IMR-90 (cell line): Measurements from ENCODE around the gene S1PR5. TPM values are rescaled to one million over a fixed set of nuclear protein-coding genes. Genes with fewer than 3 reads are reported as not detected.

Experiments used
- ATAC-seq: fragments of 200-7000 bp; cut with Tn5 transposase; 2 replicates; pipeline ENCODE4 v1.9.1; 2020; ENCODE audit warnings: low read depth, mild to moderate bottlenecking, moderate library complexity
- BruUV-seq: library from RNA; stranded (reverse); fragments of 400-500 nt; replicated peaks from 2 replicates; lab custom pipeline; 2021; lab: Mats Ljungman, UMichigan
- CTCF ChIA-PET: fragments of 300-600 bp; formaldehyde crosslinking; extraction: SDS; loops from one replicate; lab custom pipeline; 2021; ENCODE audit warnings: antibody characterized with exemption; lab: Yijun Ruan, JAX
- POLR2A ChIA-PET: fragments of 300-600 bp; sonication (Branson Sonifier 250); formaldehyde crosslinking; loops from one replicate; lab custom pipeline; 2022; ENCODE audit warnings: antibody characterized with exemption; ENCODE audit not compliant: unreplicated experiment; lab: Charles Lee
- DNase-seq: peaks from one replicate; pipeline ENCODE4 v3.0.0; 2013
- H2AFZ ChIP-seq: replicated peaks from 2 replicates; pipeline ENCODE3; 2013; ENCODE audit warnings: low read length, mild to moderate bottlenecking; ENCODE audit not compliant: poor library complexity
- H2AK5ac ChIP-seq: 2 replicates; pipeline ENCODE4 v1.6.1; 2013; ENCODE audit warnings: low read depth, low read length, inconsistent platforms
- H2AK9ac ChIP-seq: replicated peaks from 2 replicates; pipeline ENCODE3; 2013; ENCODE audit warnings: mild to moderate bottlenecking, low read depth, low read length, moderate library complexity; ENCODE audit not compliant: poor library complexity
- H2BK120ac ChIP-seq: 2 replicates; pipeline ENCODE4 v1.6.1; 2013; ENCODE audit warnings: low read depth, low read length, inconsistent platforms
- H2BK15ac ChIP-seq: 3 replicates; pipeline ENCODE4 v1.6.1; 2013; ENCODE audit warnings: low read depth, low read length, inconsistent platforms
- H2BK20ac ChIP-seq: 2 replicates; pipeline ENCODE4 v1.6.1; 2013; ENCODE audit warnings: low read depth, mild to moderate bottlenecking, inconsistent platforms, low read length, moderate library complexity
- H2BK5ac ChIP-seq: 2 replicates; pipeline ENCODE4 v1.6.1; 2013; ENCODE audit warnings: mild to moderate bottlenecking, low read depth, low read length, inconsistent platforms; ENCODE audit not compliant: poor library complexity, severe bottlenecking
- H3K14ac ChIP-seq: replicated peaks from 2 replicates; pipeline ENCODE4 v1.6.1; 2013; ENCODE audit warnings: low read depth, low read length, inconsistent platforms
- H3K18ac ChIP-seq: 2 replicates; pipeline ENCODE4 v1.6.1; 2013; ENCODE audit warnings: low read depth, low read length, control low read depth
- H3K23ac ChIP-seq: 2 replicates; pipeline ENCODE4 v1.6.1; 2013; ENCODE audit warnings: low read depth, low read length, inconsistent platforms
- H3K27ac ChIP-seq: 2 replicates; pipeline ENCODE4 v1.5.1; 2013; ENCODE audit warnings: mild to moderate bottlenecking, control low read depth, low read length; ENCODE audit not compliant: insufficient read depth
- H3K27me3 ChIP-seq: 2 replicates; pipeline ENCODE4 v1.6.1; 2013; ENCODE audit warnings: low read length; ENCODE audit not compliant: control insufficient read depth, insufficient read depth
- H3K36me3 ChIP-seq: 2 replicates; pipeline ENCODE4 v1.6.1; 2013; ENCODE audit warnings: low read length, mixed read lengths; ENCODE audit not compliant: control insufficient read depth, insufficient read depth
- H3K4ac ChIP-seq: 2 replicates; pipeline ENCODE4 v1.6.1; 2013; ENCODE audit warnings: low read depth, low read length, inconsistent platforms
- H3K4me1 ChIP-seq: 2 replicates; pipeline ENCODE4 v1.6.1; 2013; ENCODE audit warnings: low read length, mixed read lengths; ENCODE audit not compliant: control insufficient read depth, insufficient read depth
- H3K4me2 ChIP-seq: 2 replicates; pipeline ENCODE4 v1.6.1; 2013; ENCODE audit warnings: low read depth, mild to moderate bottlenecking, control low read depth, low read length, moderate library complexity
- H3K4me3 ChIP-seq: 2 replicates; pipeline ENCODE4 v1.5.1; 2013; ENCODE audit warnings: low read depth, mild to moderate bottlenecking, control low read depth, low read length, moderate library complexity; ENCODE audit not compliant: insufficient read depth
- H3K56ac ChIP-seq: 2 replicates; pipeline ENCODE4 v1.6.1; 2013; ENCODE audit warnings: low read length, inconsistent platforms; ENCODE audit not compliant: insufficient read depth; ENCODE audit errors: extremely low read depth
- H3K79me1 ChIP-seq, 2 experiments: 2 replicates each; pipeline ENCODE4 v1.6.1; 2013; ENCODE audit warnings: low read length in 2 of 2, inconsistent platforms in 1 of 2, low read depth in 1 of 2
- H3K9ac ChIP-seq: 2 replicates; pipeline ENCODE4 v1.6.1; 2013; ENCODE audit warnings: low read depth, low read length, control low read depth
- H3K9me1 ChIP-seq: 2 replicates; pipeline ENCODE4 v1.6.1; 2013; ENCODE audit warnings: low read length, inconsistent platforms; ENCODE audit not compliant: insufficient read depth
- H3K9me3 ChIP-seq: 2 replicates; pipeline ENCODE4 v1.6.1; 2013; ENCODE audit warnings: low read length; ENCODE audit not compliant: control insufficient read depth, insufficient read depth
- H4K20me1 ChIP-seq: 2 replicates; pipeline ENCODE4 v1.6.1; 2013; ENCODE audit warnings: low read length, inconsistent platforms; ENCODE audit not compliant: insufficient read depth
- H4K5ac ChIP-seq: 2 replicates; pipeline ENCODE4 v1.6.1; 2013; ENCODE audit warnings: mild to moderate bottlenecking, low read depth, low read length, control low read depth
- H4K8ac ChIP-seq, 2 experiments: 2 replicates each; pipeline ENCODE4 v1.6.1; 2013; ENCODE audit warnings: low read depth in 2 of 2, low read length in 2 of 2, control low read depth in 1 of 2, inconsistent platforms in 1 of 2
- H4K91ac ChIP-seq: 2 replicates; pipeline ENCODE4 v1.6.1; 2013; ENCODE audit warnings: low read depth, low read length, inconsistent platforms; ENCODE audit not compliant: insufficient read depth
- BHLHE40 ChIP-seq: fragments of 150-350 bp; IDR thresholded peaks from 2 replicates; pipeline ENCODE4 v1.6.1; 2016; ENCODE audit warnings: mild to moderate bottlenecking, low read depth, low read length
- CEBPB ChIP-seq: IDR thresholded peaks from 2 replicates; pipeline ENCODE4 v1.6.1; 2012; ENCODE audit warnings: low read depth, low read length, improper control_type of control experiment
- CHD1 ChIP-seq: IDR thresholded peaks from 2 replicates; pipeline ENCODE4 v1.6.1; 2012; ENCODE audit warnings: low read depth, low read length, improper control_type of control experiment
- CTCF ChIP-seq: conservative IDR thresholded peaks from 2 replicates; pipeline ENCODE4 v1.5.1; 2012; ENCODE audit warnings: mild to moderate bottlenecking, low read depth, low read length, improper control_type of control experiment
- ELK1 ChIP-seq: fragments of 150-350 bp; IDR thresholded peaks from 2 replicates; pipeline ENCODE4 v1.6.1; 2016; ENCODE audit warnings: low read depth, mild to moderate bottlenecking, low read length, moderate library complexity, borderline replicate concordance
- FOS ChIP-seq: fragments of 150-350 bp; IDR thresholded peaks from 2 replicates; pipeline ENCODE4 v1.6.1; 2016; ENCODE audit warnings: low read depth, low read length
- MAFK ChIP-seq: IDR thresholded peaks from 2 replicates; pipeline ENCODE4 v1.6.1; 2012; ENCODE audit warnings: low read depth, low read length, improper control_type of control experiment
- MAZ ChIP-seq: IDR thresholded peaks from 2 replicates; pipeline ENCODE4 v1.6.1; 2012; ENCODE audit warnings: low read depth, mild to moderate bottlenecking, low read length, improper control_type of control experiment, moderate library complexity, borderline replicate concordance
- MXI1 ChIP-seq: IDR thresholded peaks from 2 replicates; pipeline ENCODE4 v1.6.1; 2012; ENCODE audit warnings: low read depth, mild to moderate bottlenecking, low read length, moderate library complexity, borderline replicate concordance
- NFE2L2 ChIP-seq: fragments of 150-350 bp; IDR thresholded peaks from 2 replicates; pipeline ENCODE4 v1.6.1; 2016; ENCODE audit warnings: low read depth, mild to moderate bottlenecking, low read length
- POLR2A ChIP-seq: IDR thresholded peaks from 2 replicates; pipeline ENCODE4 v1.6.1; 2012; ENCODE audit warnings: mild to moderate bottlenecking, low read depth, low read length
- RAD21 ChIP-seq: IDR thresholded peaks from 2 replicates; pipeline ENCODE4 v1.6.1; 2012; ENCODE audit warnings: low read length, improper control_type of control experiment
- RCOR1 ChIP-seq: IDR thresholded peaks from 2 replicates; pipeline ENCODE4 v1.6.1; 2012; ENCODE audit warnings: mild to moderate bottlenecking, low read length, improper control_type of control experiment; ENCODE audit not compliant: insufficient replicate concordance
- RFX5 ChIP-seq: IDR thresholded peaks from 2 replicates; pipeline ENCODE4 v1.8.0; 2012; ENCODE audit warnings: low read depth, mild to moderate bottlenecking, low read length, moderate library complexity
- SMC3 ChIP-seq: fragments of 150-350 bp; IDR thresholded peaks from 2 replicates; pipeline ENCODE4 v1.6.1; 2016; ENCODE audit warnings: low read depth, mild to moderate bottlenecking, antibody characterized with exemption, low read length, moderate library complexity
- USF2 ChIP-seq: fragments of 150-350 bp; IDR thresholded peaks from 2 replicates; pipeline ENCODE4 v1.6.1; 2017; ENCODE audit warnings: mild to moderate bottlenecking, antibody characterized with exemption, low read length, low read depth
- WGBS, 2 experiments: methylation state at CpG; one replicate each; pipeline versions ENCODE4 v1.1.5 to v1.1.7; 2013; ENCODE audit warnings: missing lambda C conversion rate in 2 of 2; ENCODE audit not compliant: insufficient read length in 1 of 2; ENCODE audit errors: extremely low coverage in 2 of 2; 5-methylcytosine and 5-hydroxymethylcytosine counted together
- dilution Hi-C: fragments of 300-500 bp; cut with HindIII; formaldehyde crosslinking; loops from one replicate; pipeline ENCODE4 v1.14.3; 2018; ENCODE audit warnings: low sequenced_read_pairs; ENCODE audit not compliant: unreplicated experiment
- in situ Hi-C: fragments of 300-500 bp; cut with MboI; formaldehyde crosslinking; loops from 3 replicates; pipeline ENCODE4 v1.14.3; 2019; ENCODE audit warnings: low sequenced_read_pairs, inconsistent platforms, mixed read lengths
- intact Hi-C: fragments of 100-400 bp; cut with micrococcal nuclease; formaldehyde crosslinking; loops from 2 replicates; pipeline ENCODE4 v1.10.0; 2022
- polyA plus RNA-seq, 3 experiments: library from polyadenylated mRNA; depleted of rRNA; stranded (reverse); fragments of >200 nt; gene quantifications; 2 replicates each; pipeline ENCODE4 v1.2.3, GENCODE V29; 2012; ENCODE audit warnings: low replicate concordance in 1 of 3
- total RNA-seq: library from RNA; depleted of rRNA; stranded (reverse); fragments of >200 nt; gene quantifications from 2 replicates; pipeline ENCODE4 v1.2.3, GENCODE V29; 2012

S1PR5 gene
- total and polyA plus RNA-seq, 2 of the 4 experiments (the other 2 are of a cell fraction), result 0.36 to 0.55 TPM

- no peak overlapping the region for H3K18ac ChIP-seq
- H4K91ac ChIP-seq, result no peak overlapping the region
- H3K4me3 ChIP-seq, result no peak overlapping the region
- TF ChIP-seq FOS, result no peak
- no peak for TF ChIP-seq MAZ
- no peak for TF ChIP-seq CEBPB
- no peak for TF ChIP-seq NFE2L2
- TF ChIP-seq CTCF, result no peak
- TF ChIP-seq SMC3, result no peak
- TF ChIP-seq USF2, result no peak
- no peak for TF ChIP-seq RAD21
- no peak for TF ChIP-seq MXI1
- TF ChIP-seq POLR2A, result no peak
- TF ChIP-seq RFX5, result no peak
- no peak for TF ChIP-seq CHD1
- TF ChIP-seq BHLHE40, result no peak
- TF ChIP-seq MAFK, result no peak
- TF ChIP-seq RCOR1, result no peak
- TF ChIP-seq ELK1, result no peak
- H3K9me3 ChIP-seq, result no peaks in the 10 kb centered on the region
- H2BK120ac ChIP-seq, result no peak overlapping the region
- ATAC-seq (no peak), DNase-seq (no peak)
- no peak overlapping the region for H3K27ac ChIP-seq
- no peaks in the 10 kb centered on the region for H3K4me1 ChIP-seq
- H3K14ac ChIP-seq, result no peak overlapping the region
- dilution Hi-C loops, result no loop called here
- intact Hi-C loops, result no loop called here
- ChIA-PET POLR2A (no interaction called here), CTCF (no interaction called here)
- no peak overlapping the region for H2BK5ac ChIP-seq
- no peak overlapping the region for H2BK15ac ChIP-seq
- H3K4ac ChIP-seq, result no peak overlapping the region
- no peak overlapping the region for H3K56ac ChIP-seq
- no peak overlapping the region for H2AK9ac ChIP-seq
- no peaks in the 10 kb centered on the region for H3K27me3 ChIP-seq
- H4K5ac ChIP-seq, result no peak overlapping the region
- H3K23ac ChIP-seq, result no peak overlapping the region
- H3K36me3 ChIP-seq, result peaks cover 46% of the 10 kb centered on the region
- H3K9me1 ChIP-seq, result no peaks in the 10 kb centered on the region
- no peak overlapping the region for H2AFZ ChIP-seq
- H4K20me1 ChIP-seq, result no peaks in the 10 kb centered on the region
- BruUV-seq, result no TSS peak
- H2BK20ac ChIP-seq, result no peak overlapping the region
- H3K4me2 ChIP-seq, result no peak overlapping the region
- in situ Hi-C loops, result no loop called here
- no peak overlapping the region for H3K9ac ChIP-seq
- H2AK5ac ChIP-seq, result no peak overlapping the region
- peaks cover 13 to 21% of the 10 kb centered on the region in 2 experiments for H3K79me1 ChIP-seq
- H4K8ac ChIP-seq, result no peak overlapping the region
- 90% methylated on average over 5 of the region's 7 CpGs; no CpG with 5 or more reads in 1 of the 2 experiments for WGBS, 2 experiments
Observed at GRCh38 chr19:10560154-10560553, 42.9 kb upstream of the S1PR5 start.
